Measurements from ENCODE around the gene PDZK1IP1. TPM values are rescaled to one million over a fixed set of nuclear protein-coding genes. Genes with fewer than 3 reads are reported as not detected.

The PDZK1IP1 gene
- total RNA-seq, 3 donors from 2014 or later = 2.2 to 69.4 (median 42.3) TPM

DNA sequence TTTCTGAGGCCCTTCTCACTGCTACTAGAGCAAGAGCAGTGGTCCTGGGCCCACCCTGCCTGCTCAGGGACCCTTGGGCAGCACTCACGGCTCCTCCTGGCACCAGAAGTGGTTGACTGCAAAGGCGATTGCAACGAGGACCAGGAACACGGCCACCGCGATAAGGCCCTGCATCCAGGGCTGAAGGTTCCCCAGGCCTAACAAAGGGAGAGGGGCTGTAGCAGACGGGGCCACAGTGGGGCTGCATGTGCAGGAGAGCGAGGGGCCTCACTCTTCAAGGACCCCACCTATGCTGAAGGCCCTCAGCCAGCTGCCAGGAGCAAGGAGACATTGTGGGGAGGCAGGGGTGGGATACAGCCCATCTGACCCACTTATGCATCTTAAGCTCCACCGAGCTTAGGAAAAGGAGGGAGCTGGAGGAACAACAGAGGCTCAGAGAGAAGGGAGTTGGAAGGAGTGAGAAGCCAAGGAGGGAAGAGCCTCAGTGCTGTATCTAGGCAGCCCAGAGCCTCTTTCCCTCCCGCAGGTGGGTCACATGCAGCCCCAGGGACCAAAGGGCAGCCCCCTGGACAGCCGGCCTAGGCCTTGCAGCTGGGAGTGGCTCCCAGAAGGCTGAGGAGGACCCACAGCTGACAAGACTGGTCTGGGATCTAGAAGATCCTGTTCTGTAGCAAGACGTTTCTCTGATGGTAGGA is 2.5 kb downstream of the PDZK1IP1 start:
- no peak for DNase-seq (ENCODE audit: low spot score in 2 of 2)
- TF ChIP-seq, protein P1, sequence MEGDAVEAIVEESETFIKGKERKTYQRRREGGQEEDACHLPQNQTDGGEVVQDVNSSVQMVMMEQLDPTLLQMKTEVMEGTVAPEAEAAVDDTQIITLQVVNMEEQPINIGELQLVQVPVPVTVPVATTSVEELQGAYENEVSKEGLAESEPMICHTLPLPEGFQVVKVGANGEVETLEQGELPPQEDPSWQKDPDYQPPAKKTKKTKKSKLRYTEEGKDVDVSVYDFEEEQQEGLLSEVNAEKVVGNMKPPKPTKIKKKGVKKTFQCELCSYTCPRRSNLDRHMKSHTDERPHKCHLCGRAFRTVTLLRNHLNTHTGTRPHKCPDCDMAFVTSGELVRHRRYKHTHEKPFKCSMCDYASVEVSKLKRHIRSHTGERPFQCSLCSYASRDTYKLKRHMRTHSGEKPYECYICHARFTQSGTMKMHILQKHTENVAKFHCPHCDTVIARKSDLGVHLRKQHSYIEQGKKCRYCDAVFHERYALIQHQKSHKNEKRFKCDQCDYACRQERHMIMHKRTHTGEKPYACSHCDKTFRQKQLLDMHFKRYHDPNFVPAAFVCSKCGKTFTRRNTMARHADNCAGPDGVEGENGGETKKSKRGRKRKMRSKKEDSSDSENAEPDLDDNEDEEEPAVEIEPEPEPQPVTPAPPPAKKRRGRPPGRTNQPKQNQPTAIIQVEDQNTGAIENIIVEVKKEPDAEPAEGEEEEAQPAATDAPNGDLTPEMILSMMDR (IDR thresholded peaks at IDR 0.05) = no peak
- TF ChIP-seq POLR2AphosphoS5 (IDR thresholded peaks at IDR 0.05) = no peak
- TF ChIP-seq POLR2A (IDR thresholded peaks at IDR 0.05) = no peak
- H3K36me3 ChIP-seq = no peaks in the 10 kb centered on the region
- H3K27ac ChIP-seq = no peak overlapping the region
- intact Hi-C loops (cut with DNase I; ENCODE audit: low total_unique reads) = loop anchor here (10.0 kb wide), 1 partner anchor 527 kb away; no protein-coding TSS in a partner anchor
- H3K4me3 ChIP-seq = no peak overlapping the region
- H3K9me3 ChIP-seq = no peaks in the 10 kb centered on the region
- peaks cover 0 to 7% of the 10 kb centered on the region in 2 donors for H3K4me1 ChIP-seq
- no peaks in the 10 kb centered on the region for H3K27me3 ChIP-seq

DNA sequence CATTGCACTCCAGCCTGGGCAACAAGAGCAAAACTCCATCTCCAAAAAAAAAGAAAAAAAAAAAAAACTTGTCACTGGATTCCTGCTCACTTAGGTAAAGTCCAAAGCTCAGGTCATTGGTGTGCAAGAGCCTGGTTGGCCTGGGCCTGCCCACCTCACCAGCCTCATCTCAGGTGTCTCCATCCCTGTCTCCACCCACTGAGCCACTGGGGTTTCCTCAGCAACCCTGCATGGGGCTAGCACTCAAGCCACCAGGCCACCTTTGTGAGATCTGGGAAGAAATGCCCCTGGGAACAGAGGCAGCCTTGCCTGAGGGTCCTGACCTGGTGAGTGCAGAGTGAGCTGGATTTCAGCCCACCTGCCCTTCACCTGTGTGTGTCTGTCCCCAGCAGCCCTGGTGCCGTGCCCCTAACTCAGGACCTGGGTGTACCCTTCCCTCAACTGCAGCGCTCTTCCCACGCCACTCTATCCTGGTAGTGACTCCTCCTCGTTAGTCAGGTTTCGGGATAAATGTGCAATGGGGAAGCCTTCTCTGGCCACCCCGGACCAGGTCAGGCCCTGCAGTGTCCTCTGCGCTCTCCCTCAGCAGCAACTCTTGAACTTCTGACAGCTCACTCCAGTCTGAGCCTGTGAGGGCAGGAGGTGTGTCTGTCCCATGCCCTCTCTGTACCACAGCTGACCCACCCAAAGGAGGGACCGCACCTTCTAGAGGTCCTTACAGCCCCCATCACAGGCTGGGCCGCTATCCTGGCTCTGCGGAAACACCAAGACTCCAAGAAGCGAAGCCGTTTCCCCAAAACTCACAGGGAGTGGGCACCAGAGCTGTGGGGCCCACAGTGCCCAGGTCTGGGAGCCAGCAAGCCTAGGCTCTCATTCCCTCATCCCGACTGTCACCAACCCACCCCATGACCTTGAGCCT is 3.3 kb downstream of the PDZK1IP1 start:
- Histone ChIP-seq H3K4me1 (peaks cover 0 to 7% of the 10 kb centered on the region in 2 donors), H3K36me3 (no peaks in the 10 kb centered on the region), H3K9me3 (no peaks in the 10 kb centered on the region), H3K27me3 (no peaks in the 10 kb centered on the region), H3K4me3 (no peak overlapping the region), H3K27ac (no peak overlapping the region)
- no peak for DNase-seq (ENCODE audit: low spot score in 2 of 2)
- TF ChIP-seq, protein P1 (IDR thresholded peaks at IDR 0.05) = no peak
- TF ChIP-seq POLR2AphosphoS5 (IDR thresholded peaks at IDR 0.05) (no peak), POLR2A (IDR thresholded peaks at IDR 0.05) (no peak)
- intact Hi-C loops (cut with DNase I; ENCODE audit: low total_unique reads) = loop anchor here (10.0 kb wide), 1 partner anchor 528 kb away; no protein-coding TSS in a partner anchor

DNA sequence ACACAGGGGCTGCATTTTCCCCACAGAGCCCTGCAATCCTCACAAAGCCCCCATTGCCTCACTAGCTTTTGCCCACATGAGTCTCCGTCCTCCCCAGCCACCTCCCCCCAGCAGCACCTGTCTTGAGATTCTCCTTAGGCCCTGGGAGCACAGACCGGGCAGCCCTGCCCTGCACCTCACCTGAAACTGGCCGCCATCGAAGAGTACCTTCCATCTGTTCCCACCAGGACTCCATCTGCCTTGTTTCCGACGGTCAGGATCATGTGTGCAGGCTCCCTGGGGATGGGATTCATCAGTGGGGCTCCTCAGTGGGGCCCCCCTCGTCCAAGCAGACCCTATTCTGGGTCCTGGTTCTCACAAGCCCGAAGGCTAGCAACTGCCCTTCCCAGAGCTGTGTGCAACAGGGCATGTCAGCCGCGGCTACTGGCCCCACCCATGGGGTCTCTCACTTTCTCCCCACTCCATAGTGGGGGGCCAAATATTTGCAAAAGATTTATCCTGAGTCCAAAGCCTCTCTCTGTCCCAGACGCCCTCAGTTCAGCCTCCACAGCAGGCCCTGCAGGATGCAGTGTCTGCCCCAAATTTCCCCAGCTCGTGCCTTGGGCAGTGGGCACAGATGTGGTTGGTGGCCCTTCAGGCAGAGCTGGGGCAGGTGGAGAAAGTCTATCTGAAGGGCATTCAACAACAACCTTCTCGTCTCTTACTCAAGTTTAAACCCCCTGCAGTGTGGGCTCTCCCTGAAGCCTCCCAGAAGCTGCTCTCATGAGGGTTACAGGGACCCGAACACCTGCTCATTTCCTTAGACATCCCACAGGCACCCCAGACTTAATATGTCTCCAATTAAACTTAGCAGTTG is 4.8 kb downstream of the PDZK1IP1 start:
- TF ChIP-seq, protein P1 (IDR thresholded peaks at IDR 0.05) = no peak
- TF ChIP-seq POLR2AphosphoS5 (IDR thresholded peaks at IDR 0.05) (no peak), POLR2A (IDR thresholded peaks at IDR 0.05) (no peak)

DNA sequence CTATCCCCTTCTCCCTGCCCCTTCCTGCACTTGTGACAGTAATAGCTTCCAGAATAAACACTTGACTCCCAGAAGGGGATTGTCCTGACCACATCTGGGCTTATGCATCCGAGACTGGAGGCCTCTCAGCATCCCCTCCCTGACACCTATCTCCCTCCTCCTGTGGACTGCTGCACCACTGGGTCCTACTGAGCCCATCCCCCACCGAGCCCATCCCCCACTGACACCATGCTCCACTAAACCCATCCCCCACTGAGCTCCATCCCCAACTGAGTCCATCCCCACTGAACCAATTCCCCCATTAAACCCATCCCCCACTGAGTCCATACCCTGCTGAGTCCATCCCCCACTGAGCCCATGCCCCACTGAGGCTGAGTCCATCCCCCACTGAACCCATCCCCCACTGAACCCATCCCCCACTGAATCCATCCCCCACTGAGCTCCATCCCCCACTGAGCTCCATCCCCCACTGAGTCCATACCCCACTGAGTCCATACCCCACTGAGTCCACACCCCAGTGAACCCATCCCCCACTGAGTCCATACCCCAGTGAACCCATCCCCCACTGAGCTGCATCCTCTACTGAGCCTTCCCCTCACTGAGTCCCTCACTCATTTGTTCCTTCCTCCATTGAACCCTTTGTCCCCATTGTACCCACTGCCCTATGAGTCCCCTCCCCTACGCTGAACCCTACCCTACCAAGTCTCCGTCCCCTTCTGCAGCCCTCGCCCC is 5.6 kb downstream of the PDZK1IP1 start:
- no peak overlapping the region for H3K4me3 ChIP-seq
- H3K27me3 ChIP-seq = no peaks in the 10 kb centered on the region
- no peaks in the 10 kb centered on the region for H3K36me3 ChIP-seq
- TF ChIP-seq POLR2AphosphoS5 (IDR thresholded peaks at IDR 0.05) (no peak), POLR2A (IDR thresholded peaks at IDR 0.05) (no peak)
- TF ChIP-seq, protein P1 (IDR thresholded peaks at IDR 0.05) = no peak
- H3K9me3 ChIP-seq = no peaks in the 10 kb centered on the region
- intact Hi-C loops (cut with DNase I; ENCODE audit: low total_unique reads) = loop anchor here (10.0 kb wide), 1 partner anchor 531 kb away; no protein-coding TSS in a partner anchor
- no peak for DNase-seq (ENCODE audit: low spot score in 2 of 2)
- peaks cover 0 to 10% of the 10 kb centered on the region in 2 donors for H3K4me1 ChIP-seq
- no peak overlapping the region for H3K27ac ChIP-seq

More for the DNA sequence above, 4.8 kb downstream of the PDZK1IP1 start:
- intact Hi-C loops (cut with DNase I; ENCODE audit: low total_unique reads) = loop anchor here (10.0 kb wide), 1 partner anchor 530 kb away; no protein-coding TSS in a partner anchor
- no peak overlapping the region for H3K27ac ChIP-seq
- no peaks in the 10 kb centered on the region for H3K36me3 ChIP-seq
- no peak for DNase-seq (ENCODE audit: low spot score in 2 of 2)
- H3K9me3 ChIP-seq = no peaks in the 10 kb centered on the region
- no peak overlapping the region for H3K4me3 ChIP-seq
- H3K27me3 ChIP-seq = no peaks in the 10 kb centered on the region
- H3K4me1 ChIP-seq = peaks cover 0 to 7% of the 10 kb centered on the region in 2 donors
